ENCODE results near the gene RAB17.

GRCh38 chr2:237639052-237639835 is 48.7 kb upstream of the RAB17 start:
- TF ChIP-seq, protein P1, sequence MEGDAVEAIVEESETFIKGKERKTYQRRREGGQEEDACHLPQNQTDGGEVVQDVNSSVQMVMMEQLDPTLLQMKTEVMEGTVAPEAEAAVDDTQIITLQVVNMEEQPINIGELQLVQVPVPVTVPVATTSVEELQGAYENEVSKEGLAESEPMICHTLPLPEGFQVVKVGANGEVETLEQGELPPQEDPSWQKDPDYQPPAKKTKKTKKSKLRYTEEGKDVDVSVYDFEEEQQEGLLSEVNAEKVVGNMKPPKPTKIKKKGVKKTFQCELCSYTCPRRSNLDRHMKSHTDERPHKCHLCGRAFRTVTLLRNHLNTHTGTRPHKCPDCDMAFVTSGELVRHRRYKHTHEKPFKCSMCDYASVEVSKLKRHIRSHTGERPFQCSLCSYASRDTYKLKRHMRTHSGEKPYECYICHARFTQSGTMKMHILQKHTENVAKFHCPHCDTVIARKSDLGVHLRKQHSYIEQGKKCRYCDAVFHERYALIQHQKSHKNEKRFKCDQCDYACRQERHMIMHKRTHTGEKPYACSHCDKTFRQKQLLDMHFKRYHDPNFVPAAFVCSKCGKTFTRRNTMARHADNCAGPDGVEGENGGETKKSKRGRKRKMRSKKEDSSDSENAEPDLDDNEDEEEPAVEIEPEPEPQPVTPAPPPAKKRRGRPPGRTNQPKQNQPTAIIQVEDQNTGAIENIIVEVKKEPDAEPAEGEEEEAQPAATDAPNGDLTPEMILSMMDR (conservative IDR thresholded peaks at IDR 0.05; ENCODE audit: low read depth, low read length): no peak
- TF ChIP-seq RAD21 (IDR thresholded peaks at IDR 0.05; ENCODE audit: low read length): no peak
- no peak for TF ChIP-seq POLR2A (IDR thresholded peaks at IDR 0.05; ENCODE audit: low read depth, low read length)
- no peak for TF ChIP-seq SMC3 (IDR thresholded peaks at IDR 0.05; ENCODE audit: low read depth, low read length)
- no peak for TF ChIP-seq RCOR1 (IDR thresholded peaks at IDR 0.05; ENCODE audit: insufficient replicate concordance, low read length)
- TF ChIP-seq, protein P2, sequence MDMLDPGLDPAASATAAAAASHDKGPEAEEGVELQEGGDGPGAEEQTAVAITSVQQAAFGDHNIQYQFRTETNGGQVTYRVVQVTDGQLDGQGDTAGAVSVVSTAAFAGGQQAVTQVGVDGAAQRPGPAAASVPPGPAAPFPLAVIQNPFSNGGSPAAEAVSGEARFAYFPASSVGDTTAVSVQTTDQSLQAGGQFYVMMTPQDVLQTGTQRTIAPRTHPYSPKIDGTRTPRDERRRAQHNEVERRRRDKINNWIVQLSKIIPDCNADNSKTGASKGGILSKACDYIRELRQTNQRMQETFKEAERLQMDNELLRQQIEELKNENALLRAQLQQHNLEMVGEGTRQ (IDR thresholded peaks at IDR 0.05; ENCODE audit: low read depth, low read length): no peak
- TF ChIP-seq MAZ (IDR thresholded peaks at IDR 0.05; ENCODE audit: borderline replicate concordance, low read depth, low read length): no peak

All from IMR-90 (cell line).